SK-N-SH treated with all-trans-retinoic acid at 6 μM for 48 hours (cell line): ENCODE data around the gene CNP.

ENCODE experiments used
- ATAC-seq: fragments of 200-7000 bp; cut with Tn5 transposase; 3 replicates; pipeline ENCODE4 v1.9.1; 2020; ENCODE audit warnings: mild to moderate bottlenecking, moderate library complexity
- ARNTL ChIP-seq: fragments of 450-650 bp; formaldehyde crosslinking; IDR thresholded peaks from 2 replicates; pipeline ENCODE4 v1.5.0; 2020; ENCODE audit warnings: low read depth, mild to moderate bottlenecking, moderate library complexity, borderline replicate concordance
- BACH2 ChIP-seq: fragments of 250-450 bp; sonication (Bioruptor Pico); IDR thresholded peaks from 2 replicates; pipeline ENCODE4 v1.9.0; 2021; ENCODE audit warnings: mild to moderate bottlenecking, borderline replicate concordance
- CSDC2 ChIP-seq: fragments of 250-450 bp; sonication (Bioruptor Pico); IDR thresholded peaks from 2 replicates; pipeline ENCODE4 v1.5.0; 2020; ENCODE audit warnings: mild to moderate bottlenecking, moderate library complexity
- ESRRG ChIP-seq: fragments of 250-450 bp; sonication (Bioruptor Pico); IDR thresholded peaks from 2 replicates; pipeline ENCODE4 v1.6.1; 2021; ENCODE audit warnings: mild to moderate bottlenecking
- ISL1 ChIP-seq: fragments of 250-450 bp; sonication (Bioruptor Pico); IDR thresholded peaks from 2 replicates; pipeline ENCODE4 v2.1.2; 2022; ENCODE audit warnings: mild to moderate bottlenecking, moderate library complexity
- OSR1 ChIP-seq: fragments of 250-450 bp; sonication (Bioruptor Pico); IDR thresholded peaks from 2 replicates; pipeline ENCODE4 v1.8.0; 2022; ENCODE audit warnings: moderate library complexity, mild to moderate bottlenecking, inconsistent platforms
- PPARA ChIP-seq: fragments of 250-450 bp; sonication (Bioruptor Pico); IDR thresholded peaks from 2 replicates; pipeline ENCODE4 v1.5.0; 2020; ENCODE audit warnings: mild to moderate bottlenecking, borderline replicate concordance
- RARB ChIP-seq: fragments of 250-450 bp; sonication (Bioruptor Pico); IDR thresholded peaks from 2 replicates; pipeline ENCODE4 v1.8.0; 2021; ENCODE audit warnings: mild to moderate bottlenecking, moderate library complexity
- SNAI2 ChIP-seq: fragments of 250-450 bp; sonication (Bioruptor Pico); IDR thresholded peaks from 2 replicates; pipeline ENCODE4 v1.5.0; 2020; ENCODE audit warnings: mild to moderate bottlenecking, moderate library complexity
- TOX ChIP-seq: fragments of 250-450 bp; sonication (Bioruptor Pico); IDR thresholded peaks from 2 replicates; pipeline ENCODE4 v1.8.0; 2021; ENCODE audit warnings: mild to moderate bottlenecking, moderate library complexity, borderline replicate concordance
- ZC3H10 ChIP-seq: fragments of 250-450 bp; sonication (Bioruptor Pico); IDR thresholded peaks from 2 replicates; pipeline ENCODE4 v1.5.1; 2021; ENCODE audit warnings: mild to moderate bottlenecking, moderate library complexity
- ZFP3 ChIP-seq: fragments of 250-450 bp; sonication (Bioruptor Pico); IDR thresholded peaks from 2 replicates; pipeline ENCODE4 v1.5.0; 2020; ENCODE audit warnings: mild to moderate bottlenecking, moderate library complexity
- ZFP30 ChIP-seq: fragments of 450-650 bp; formaldehyde crosslinking; IDR thresholded peaks from 2 replicates; pipeline ENCODE4 v1.5.0; 2022; ENCODE audit warnings: mild to moderate bottlenecking, moderate library complexity
- ZNF565 ChIP-seq: fragments of 450-650 bp; formaldehyde crosslinking; conservative IDR thresholded peaks from 2 replicates; pipeline ENCODE4 v1.5.0; 2020; ENCODE audit warnings: low read depth, mild to moderate bottlenecking, moderate library complexity
- ZNF70 ChIP-seq: fragments of 450-650 bp; formaldehyde crosslinking; IDR thresholded peaks from 2 replicates; pipeline ENCODE4 v1.5.0; 2020; ENCODE audit warnings: mild to moderate bottlenecking, moderate library complexity
- ZNF8 ChIP-seq: fragments of 450-650 bp; formaldehyde crosslinking; IDR thresholded peaks from 2 replicates; pipeline ENCODE4 v1.5.0; 2020; ENCODE audit warnings: mild to moderate bottlenecking, moderate library complexity
- TF ChIP-seq, protein P1 (sequence below): fragments of 250-450 bp; sonication (Bioruptor Pico); IDR thresholded peaks from 2 replicates; pipeline ENCODE4 v1.8.0; 2020; ENCODE audit warnings: mild to moderate bottlenecking, moderate library complexity, borderline replicate concordance
- TF ChIP-seq, protein P2 (sequence below): fragments of 250-450 bp; sonication (Bioruptor Pico); IDR thresholded peaks from 2 replicates; pipeline ENCODE4 v1.5.1; 2021; ENCODE audit warnings: mild to moderate bottlenecking, moderate library complexity
- TF ChIP-seq, protein P3 (sequence below): fragments of 250-450 bp; sonication (Bioruptor Pico); IDR thresholded peaks from 2 replicates; pipeline ENCODE4 v1.5.0; 2020; ENCODE audit warnings: mild to moderate bottlenecking, moderate library complexity
- TF ChIP-seq, protein P4 (sequence below): fragments of 250-450 bp; sonication (Bioruptor Pico); IDR thresholded peaks from 2 replicates; pipeline ENCODE4 v1.8.0; 2021; ENCODE audit warnings: low read depth, mild to moderate bottlenecking, moderate library complexity, borderline replicate concordance
- TF ChIP-seq, protein P5 (sequence below): fragments of 250-450 bp; sonication (Bioruptor Pico); IDR thresholded peaks from 2 replicates; pipeline ENCODE4 v1.5.1; 2020; ENCODE audit warnings: low read depth, mild to moderate bottlenecking, moderate library complexity

Gene CNP

DNA sequence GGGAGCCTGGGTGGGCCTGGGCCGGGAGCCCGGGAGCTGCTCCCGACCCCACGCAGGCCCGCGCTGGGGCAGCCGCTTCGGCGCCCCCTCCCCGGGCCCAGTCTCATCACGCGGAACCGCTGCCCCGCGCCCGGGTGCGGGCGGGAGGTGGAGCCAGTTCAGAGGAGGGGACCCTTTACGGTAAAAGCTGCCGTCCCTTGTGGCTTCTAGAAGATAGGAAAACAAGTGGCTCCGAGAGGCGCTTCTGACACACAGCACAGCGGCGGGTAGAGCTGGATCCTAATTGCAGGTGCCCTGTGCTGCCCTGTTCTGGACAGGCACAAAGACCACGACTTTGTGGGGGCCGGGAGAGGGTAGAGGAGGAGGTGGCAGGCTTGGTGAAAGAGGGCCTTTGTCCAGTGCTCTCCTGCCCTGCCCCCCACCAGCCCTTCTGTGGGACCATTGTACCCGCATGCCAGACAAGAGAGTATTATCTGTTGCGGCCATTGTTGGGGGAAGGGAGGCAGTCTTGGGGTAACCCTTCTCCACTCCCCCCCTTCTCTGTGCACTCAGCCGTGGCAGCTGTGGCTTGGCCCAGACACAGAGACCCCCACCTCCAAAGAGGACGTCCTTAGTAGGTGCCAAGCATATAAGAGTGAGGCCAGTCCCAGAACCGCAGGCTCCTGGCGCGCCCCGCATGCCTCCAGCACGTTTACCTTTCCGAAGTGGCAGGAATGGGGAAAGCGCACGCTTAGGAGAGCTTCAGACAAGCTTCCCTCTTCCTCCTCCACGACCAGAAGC is 736 bp downstream of the CNP start:
- TF ChIP-seq, protein P1, sequence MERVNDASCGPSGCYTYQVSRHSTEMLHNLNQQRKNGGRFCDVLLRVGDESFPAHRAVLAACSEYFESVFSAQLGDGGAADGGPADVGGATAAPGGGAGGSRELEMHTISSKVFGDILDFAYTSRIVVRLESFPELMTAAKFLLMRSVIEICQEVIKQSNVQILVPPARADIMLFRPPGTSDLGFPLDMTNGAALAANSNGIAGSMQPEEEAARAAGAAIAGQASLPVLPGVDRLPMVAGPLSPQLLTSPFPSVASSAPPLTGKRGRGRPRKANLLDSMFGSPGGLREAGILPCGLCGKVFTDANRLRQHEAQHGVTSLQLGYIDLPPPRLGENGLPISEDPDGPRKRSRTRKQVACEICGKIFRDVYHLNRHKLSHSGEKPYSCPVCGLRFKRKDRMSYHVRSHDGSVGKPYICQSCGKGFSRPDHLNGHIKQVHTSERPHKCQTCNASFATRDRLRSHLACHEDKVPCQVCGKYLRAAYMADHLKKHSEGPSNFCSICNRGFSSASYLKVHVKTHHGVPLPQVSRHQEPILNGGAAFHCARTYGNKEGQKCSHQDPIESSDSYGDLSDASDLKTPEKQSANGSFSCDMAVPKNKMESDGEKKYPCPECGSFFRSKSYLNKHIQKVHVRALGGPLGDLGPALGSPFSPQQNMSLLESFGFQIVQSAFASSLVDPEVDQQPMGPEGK (CRISPR knock-in tag) = peak; percentile 60; the same call in 1 of the 2 replicates
- TF ChIP-seq ZFP30 (peak; percentile 3; the same call in 1 of the 2 replicates), TOX (CRISPR knock-in tag) (no peak)
- TF ChIP-seq, all 23 proteins: peak for 2
- ATAC-seq = peak; percentile 8

DNA sequence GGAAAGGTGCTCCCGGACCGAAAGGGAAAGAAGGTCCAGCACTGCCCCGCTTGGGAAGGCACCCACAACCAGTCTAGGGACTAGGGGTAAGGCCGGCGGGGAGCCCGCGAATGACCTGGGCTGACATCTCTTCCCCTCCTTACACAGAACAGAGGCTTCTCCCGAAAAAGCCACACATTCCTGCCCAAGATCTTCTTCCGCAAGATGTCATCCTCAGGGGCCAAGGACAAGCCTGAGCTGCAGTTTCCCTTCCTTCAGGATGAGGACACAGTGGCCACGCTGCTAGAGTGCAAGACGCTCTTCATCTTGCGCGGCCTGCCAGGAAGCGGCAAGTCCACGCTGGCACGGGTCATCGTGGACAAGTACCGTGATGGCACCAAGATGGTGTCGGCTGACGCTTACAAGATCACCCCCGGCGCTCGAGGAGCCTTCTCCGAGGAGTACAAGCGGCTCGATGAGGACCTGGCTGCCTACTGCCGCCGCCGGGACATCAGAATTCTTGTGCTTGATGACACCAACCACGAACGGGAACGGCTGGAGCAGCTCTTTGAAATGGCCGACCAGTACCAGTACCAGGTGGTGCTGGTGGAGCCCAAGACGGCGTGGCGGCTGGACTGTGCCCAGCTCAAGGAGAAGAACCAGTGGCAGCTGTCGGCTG is 1.5 kb downstream of the CNP start:
- TF ChIP-seq BACH2 (CRISPR knock-in tag) (no peak), ZNF70 (CRISPR knock-in tag) (no peak), CSDC2 (CRISPR knock-in tag) (no peak), PPARA (CRISPR knock-in tag) (no peak), ZNF565 (no peak), ARNTL (CRISPR knock-in tag) (no peak), ZC3H10 (CRISPR knock-in tag) (no peak), ESRRG (CRISPR knock-in tag) (no peak), ISL1 (no peak), TOX (CRISPR knock-in tag) (no peak)
- TF ChIP-seq, protein P2, sequence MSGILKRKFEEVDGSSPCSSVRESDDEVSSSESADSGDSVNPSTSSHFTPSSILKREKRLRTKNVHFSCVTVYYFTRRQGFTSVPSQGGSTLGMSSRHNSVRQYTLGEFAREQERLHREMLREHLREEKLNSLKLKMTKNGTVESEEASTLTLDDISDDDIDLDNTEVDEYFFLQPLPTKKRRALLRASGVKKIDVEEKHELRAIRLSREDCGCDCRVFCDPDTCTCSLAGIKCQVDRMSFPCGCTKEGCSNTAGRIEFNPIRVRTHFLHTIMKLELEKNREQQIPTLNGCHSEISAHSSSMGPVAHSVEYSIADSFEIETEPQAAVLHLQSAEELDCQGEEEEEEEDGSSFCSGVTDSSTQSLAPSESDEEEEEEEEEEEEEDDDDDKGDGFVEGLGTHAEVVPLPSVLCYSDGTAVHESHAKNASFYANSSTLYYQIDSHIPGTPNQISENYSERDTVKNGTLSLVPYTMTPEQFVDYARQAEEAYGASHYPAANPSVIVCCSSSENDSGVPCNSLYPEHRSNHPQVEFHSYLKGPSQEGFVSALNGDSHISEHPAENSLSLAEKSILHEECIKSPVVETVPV (CRISPR knock-in tag) = no peak
- TF ChIP-seq, protein P3, sequence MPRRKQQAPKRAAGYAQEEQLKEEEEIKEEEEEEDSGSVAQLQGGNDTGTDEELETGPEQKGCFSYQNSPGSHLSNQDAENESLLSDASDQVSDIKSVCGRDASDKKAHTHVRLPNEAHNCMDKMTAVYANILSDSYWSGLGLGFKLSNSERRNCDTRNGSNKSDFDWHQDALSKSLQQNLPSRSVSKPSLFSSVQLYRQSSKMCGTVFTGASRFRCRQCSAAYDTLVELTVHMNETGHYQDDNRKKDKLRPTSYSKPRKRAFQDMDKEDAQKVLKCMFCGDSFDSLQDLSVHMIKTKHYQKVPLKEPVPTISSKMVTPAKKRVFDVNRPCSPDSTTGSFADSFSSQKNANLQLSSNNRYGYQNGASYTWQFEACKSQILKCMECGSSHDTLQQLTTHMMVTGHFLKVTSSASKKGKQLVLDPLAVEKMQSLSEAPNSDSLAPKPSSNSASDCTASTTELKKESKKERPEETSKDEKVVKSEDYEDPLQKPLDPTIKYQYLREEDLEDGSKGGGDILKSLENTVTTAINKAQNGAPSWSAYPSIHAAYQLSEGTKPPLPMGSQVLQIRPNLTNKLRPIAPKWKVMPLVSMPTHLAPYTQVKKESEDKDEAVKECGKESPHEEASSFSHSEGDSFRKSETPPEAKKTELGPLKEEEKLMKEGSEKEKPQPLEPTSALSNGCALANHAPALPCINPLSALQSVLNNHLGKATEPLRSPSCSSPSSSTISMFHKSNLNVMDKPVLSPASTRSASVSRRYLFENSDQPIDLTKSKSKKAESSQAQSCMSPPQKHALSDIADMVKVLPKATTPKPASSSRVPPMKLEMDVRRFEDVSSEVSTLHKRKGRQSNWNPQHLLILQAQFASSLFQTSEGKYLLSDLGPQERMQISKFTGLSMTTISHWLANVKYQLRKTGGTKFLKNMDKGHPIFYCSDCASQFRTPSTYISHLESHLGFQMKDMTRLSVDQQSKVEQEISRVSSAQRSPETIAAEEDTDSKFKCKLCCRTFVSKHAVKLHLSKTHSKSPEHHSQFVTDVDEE = no peak
- TF ChIP-seq, protein P4, sequence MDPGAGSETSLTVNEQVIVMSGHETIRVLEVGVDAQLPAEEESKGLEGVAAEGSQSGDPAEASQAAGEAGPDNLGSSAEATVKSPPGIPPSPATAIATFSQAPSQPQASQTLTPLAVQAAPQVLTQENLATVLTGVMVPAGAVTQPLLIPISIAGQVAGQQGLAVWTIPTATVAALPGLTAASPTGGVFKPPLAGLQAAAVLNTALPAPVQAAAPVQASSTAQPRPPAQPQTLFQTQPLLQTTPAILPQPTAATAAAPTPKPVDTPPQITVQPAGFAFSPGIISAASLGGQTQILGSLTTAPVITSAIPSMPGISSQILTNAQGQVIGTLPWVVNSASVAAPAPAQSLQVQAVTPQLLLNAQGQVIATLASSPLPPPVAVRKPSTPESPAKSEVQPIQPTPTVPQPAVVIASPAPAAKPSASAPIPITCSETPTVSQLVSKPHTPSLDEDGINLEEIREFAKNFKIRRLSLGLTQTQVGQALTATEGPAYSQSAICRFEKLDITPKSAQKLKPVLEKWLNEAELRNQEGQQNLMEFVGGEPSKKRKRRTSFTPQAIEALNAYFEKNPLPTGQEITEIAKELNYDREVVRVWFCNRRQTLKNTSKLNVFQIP (CRISPR knock-in tag) = no peak
- TF ChIP-seq, protein P5, sequence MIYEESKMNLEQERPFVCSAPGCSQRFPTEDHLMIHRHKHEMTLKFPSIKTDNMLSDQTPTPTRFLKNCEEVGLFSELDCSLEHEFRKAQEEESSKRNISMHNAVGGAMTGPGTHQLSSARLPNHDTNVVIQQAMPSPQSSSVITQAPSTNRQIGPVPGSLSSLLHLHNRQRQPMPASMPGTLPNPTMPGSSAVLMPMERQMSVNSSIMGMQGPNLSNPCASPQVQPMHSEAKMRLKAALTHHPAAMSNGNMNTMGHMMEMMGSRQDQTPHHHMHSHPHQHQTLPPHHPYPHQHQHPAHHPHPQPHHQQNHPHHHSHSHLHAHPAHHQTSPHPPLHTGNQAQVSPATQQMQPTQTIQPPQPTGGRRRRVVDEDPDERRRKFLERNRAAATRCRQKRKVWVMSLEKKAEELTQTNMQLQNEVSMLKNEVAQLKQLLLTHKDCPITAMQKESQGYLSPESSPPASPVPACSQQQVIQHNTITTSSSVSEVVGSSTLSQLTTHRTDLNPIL (CRISPR knock-in tag) = no peak
- ATAC-seq = no peak

DNA sequence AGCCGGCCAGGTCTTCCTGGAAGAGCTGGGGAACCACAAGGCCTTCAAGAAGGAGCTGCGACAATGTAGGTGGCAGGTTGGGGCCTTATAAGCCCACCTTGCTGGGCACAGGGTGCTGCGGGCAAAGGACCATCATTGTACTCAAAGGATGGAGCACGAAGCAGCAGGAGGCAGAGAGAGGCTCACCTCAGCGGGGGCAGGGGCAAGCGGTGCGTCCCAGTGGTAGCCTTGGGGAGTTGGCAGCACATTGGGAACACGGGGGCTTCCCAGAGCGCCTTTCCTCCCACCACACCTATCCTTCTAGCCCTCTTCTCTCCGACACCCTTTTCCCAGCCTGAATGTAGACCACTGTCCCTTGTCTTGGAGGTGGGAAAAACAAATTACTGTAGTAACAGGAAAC is 2.1 kb downstream of the CNP start:
- no peak for ATAC-seq
- TF ChIP-seq BACH2 (CRISPR knock-in tag) (no peak), OSR1 (no peak), ZFP3 (no peak), ZNF8 (CRISPR knock-in tag) (no peak), TOX (CRISPR knock-in tag) (no peak), PPARA (CRISPR knock-in tag) (no peak), RARB (CRISPR knock-in tag) (no peak), ISL1 (no peak), SNAI2 (CRISPR knock-in tag) (no peak)
- TF ChIP-seq, protein P1 (CRISPR knock-in tag) = no peak
- TF ChIP-seq, protein P3 = no peak
